SH-SY5Y (cell line): ENCODE measurements around the gene MAG.

Experiments
- GATA2 ChIP-seq: IDR thresholded peaks from 2 replicates; pipeline ENCODE4 v1.6.1; 2011; ENCODE audit warnings: mild to moderate bottlenecking, low read depth, low read length
- GATA3 ChIP-seq: IDR thresholded peaks from 2 replicates; pipeline ENCODE4 v1.6.1; 2011; ENCODE audit warnings: low read depth, mild to moderate bottlenecking, low read length, moderate library complexity

DNA sequence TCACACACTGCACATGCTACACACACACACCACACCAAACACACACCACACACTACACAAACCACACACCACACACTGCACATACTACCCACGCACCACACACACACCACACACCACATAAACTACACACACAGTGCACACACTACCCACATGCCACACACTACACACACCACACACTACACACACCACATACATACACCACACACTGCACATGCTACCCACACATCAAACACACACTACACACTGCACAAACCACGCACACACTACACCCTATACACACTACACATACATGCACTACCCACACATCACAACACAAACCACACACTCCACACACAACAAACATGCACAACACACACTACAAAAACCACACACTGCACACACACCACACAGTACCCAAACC, 6.0 kb downstream of the MAG start:
- TF ChIP-seq GATA3, result no peak
- TF ChIP-seq GATA2, result no peak
